Ascending aorta (tissue), 2 donors: ENCODE measurements around the gene TNRC18. TPM values are rescaled to one million over a fixed set of nuclear protein-coding genes. Genes with fewer than 3 reads are reported as not detected.

ENCODE experiments used
- DNase-seq, 2 donors: peaks; one replicate each; pipeline ENCODE4 v3.0.0-alpha.2; 2019; ENCODE audit warnings: low spot score in 2 of 2
- H3K27ac ChIP-seq, 2 donors: fragments of 200-600 bp; sonication (generic); one replicate each; pipeline ENCODE4 v1.5.1; 2016 to 2017; ENCODE audit warnings: mild to moderate bottlenecking in 1 of 2
- H3K27me3 ChIP-seq: fragments of 200-600 bp; sonication (generic); one replicate; pipeline ENCODE4 v1.5.1; 2017
- H3K36me3 ChIP-seq, 2 donors: fragments of 200-600 bp; sonication (generic); one replicate each; pipeline ENCODE4 v1.5.1; 2016
- H3K4me1 ChIP-seq, 2 donors: fragments of 200-600 bp; sonication (generic); one replicate each; pipeline ENCODE4 v1.5.1; 2016 to 2017; ENCODE audit warnings: mild to moderate bottlenecking in 1 of 2
- H3K4me3 ChIP-seq, 2 donors: fragments of 200-600 bp; sonication (generic); one replicate each; pipeline ENCODE4 v1.5.1; 2016 to 2017; ENCODE audit warnings: mild to moderate bottlenecking in 1 of 2
- H3K9me3 ChIP-seq, 2 donors: fragments of 200-600 bp; sonication (generic); one replicate each; pipeline ENCODE4 v1.5.1; 2016
- CTCF ChIP-seq, 3 experiments: fragments of 200-600 bp in 2 of 3; fragments of 450-650 bp in 1 of 3; sonication (generic) in 2 of 3; IDR thresholded peaks; one replicate each; pipeline ENCODE4 v1.5.1; 2016 to 2019; ENCODE audit warnings: antibody characterized with exemption in 3 of 3, mild to moderate bottlenecking in 1 of 3, moderate library complexity in 1 of 3
- intact Hi-C: fragments of 100-400 bp; cut with DNase I; formaldehyde crosslinking; loops from one replicate; pipeline ENCODE4 v1.15.1; 2023
- total RNA-seq: library from RNA; depleted of rRNA; stranded (reverse); fragments of >200 nt; gene quantifications from one replicate; pipeline ENCODE4 v1.1.0, GENCODE V29; 2016

Gene TNRC18
- total RNA-seq, 1 donor from 2014 or later: 240 TPM

DNA sequence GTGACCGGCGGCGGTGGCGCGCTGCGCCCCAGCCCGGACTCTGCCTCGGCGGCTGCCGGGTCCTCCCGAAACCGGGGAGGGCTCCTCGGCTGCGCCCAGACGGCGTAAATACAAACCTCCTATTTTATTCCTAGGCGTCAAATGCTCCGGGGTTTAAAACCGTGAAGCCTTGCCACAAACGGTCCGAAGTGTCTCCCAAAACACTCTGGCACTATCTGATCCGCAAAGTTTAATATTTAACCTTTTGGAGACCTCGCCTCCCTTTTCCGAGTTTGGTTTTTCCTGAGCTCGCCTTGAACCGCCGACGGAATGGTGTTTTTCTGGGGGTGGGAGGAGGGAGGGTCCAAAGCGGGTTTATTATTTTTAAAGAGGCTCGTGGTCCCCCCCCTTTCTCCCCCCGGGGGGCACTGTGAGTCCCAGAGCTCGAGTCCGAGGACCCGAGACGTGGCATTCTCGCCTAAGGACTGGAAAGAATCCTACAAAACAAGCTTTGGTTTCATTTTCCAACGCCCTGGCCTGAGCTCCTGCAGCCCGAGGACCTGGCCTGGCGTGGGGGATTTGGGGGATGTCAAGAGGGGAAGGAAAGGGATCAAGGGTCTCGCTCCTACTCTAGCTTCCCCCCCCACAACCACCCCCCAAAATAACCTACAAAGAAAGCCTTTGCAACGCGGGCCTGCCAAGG, 1.8 kb downstream of the TNRC18 start:
- no peak for TF ChIP-seq CTCF (IDR thresholded peaks at IDR 0.05)
- H3K36me3 ChIP-seq: peaks cover 0 to 6% of the 10 kb centered on the region in 2 donors
- peak overlapping the region; percentile 95 to 100 for H3K27ac ChIP-seq
- no peaks in the 10 kb centered on the region for H3K27me3 ChIP-seq
- H3K4me3 ChIP-seq: peak overlapping the region; percentile 82 to 84
- peaks cover 12 to 16% of the 10 kb centered on the region in 2 donors for H3K4me1 ChIP-seq
- intact Hi-C loops: loop anchor here (2.0 kb wide), 1 partner anchor 33 kb away; no protein-coding TSS in a partner anchor
- DNase-seq: peak in 1 of 2 donors; percentile 71
- H3K9me3 ChIP-seq: no peaks in the 10 kb centered on the region

DNA sequence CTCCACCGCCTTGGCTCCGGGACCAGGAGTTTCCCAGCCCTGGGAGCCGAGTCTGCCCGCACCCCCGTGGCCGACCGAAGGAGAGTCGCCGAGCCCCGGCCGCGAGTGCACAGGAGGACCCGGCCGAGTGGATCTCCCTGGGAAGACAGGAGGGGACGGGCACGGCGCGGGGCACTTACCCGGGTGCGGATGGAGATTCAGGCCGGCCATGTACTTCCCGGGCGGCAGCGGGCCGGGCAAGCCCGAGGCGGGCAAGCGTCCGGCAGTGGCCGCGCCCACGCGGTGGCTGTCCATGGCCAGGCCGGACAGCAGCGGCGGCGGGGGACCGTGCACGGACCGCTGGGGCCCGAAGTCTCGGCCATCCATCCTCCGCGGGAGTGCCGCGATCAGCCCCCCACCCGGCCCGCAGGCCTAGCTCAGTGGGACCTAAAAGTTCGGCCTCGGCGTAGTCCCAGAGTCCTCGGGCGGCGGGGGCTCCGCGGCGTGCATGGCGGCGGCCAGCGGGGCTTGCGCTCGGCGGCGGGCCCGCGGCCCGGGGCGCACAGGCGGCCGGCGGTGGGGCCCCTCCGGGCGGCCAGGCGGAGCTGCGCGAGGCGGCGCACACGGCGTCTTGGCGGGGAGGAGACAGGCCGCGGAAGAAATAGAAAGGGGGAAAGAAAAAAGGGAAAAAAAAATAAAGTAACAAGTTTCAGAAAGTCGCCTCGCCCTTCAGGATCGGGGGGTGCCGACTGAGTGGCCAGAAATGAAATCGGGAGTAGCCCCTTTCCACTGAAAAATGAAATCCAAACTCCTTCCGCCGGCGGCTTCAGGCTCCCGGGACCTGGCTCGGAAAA, 2.5 kb downstream of the TNRC18 start:
- H3K27me3 ChIP-seq: no peaks in the 10 kb centered on the region
- peak overlapping the region; percentile 82 to 84 for H3K4me3 ChIP-seq
- intact Hi-C loops: loop anchor here (2.0 kb wide), 1 partner anchor 32 kb away; no protein-coding TSS in a partner anchor
- TF ChIP-seq CTCF (IDR thresholded peaks at IDR 0.05): no peak
- DNase-seq: no peak
- H3K27ac ChIP-seq: peak overlapping the region; percentile 95 to 100
- H3K4me1 ChIP-seq: peaks cover 12 to 16% of the 10 kb centered on the region in 2 donors
- no peaks in the 10 kb centered on the region for H3K9me3 ChIP-seq
- peaks cover 0 to 6% of the 10 kb centered on the region in 2 donors for H3K36me3 ChIP-seq

DNA sequence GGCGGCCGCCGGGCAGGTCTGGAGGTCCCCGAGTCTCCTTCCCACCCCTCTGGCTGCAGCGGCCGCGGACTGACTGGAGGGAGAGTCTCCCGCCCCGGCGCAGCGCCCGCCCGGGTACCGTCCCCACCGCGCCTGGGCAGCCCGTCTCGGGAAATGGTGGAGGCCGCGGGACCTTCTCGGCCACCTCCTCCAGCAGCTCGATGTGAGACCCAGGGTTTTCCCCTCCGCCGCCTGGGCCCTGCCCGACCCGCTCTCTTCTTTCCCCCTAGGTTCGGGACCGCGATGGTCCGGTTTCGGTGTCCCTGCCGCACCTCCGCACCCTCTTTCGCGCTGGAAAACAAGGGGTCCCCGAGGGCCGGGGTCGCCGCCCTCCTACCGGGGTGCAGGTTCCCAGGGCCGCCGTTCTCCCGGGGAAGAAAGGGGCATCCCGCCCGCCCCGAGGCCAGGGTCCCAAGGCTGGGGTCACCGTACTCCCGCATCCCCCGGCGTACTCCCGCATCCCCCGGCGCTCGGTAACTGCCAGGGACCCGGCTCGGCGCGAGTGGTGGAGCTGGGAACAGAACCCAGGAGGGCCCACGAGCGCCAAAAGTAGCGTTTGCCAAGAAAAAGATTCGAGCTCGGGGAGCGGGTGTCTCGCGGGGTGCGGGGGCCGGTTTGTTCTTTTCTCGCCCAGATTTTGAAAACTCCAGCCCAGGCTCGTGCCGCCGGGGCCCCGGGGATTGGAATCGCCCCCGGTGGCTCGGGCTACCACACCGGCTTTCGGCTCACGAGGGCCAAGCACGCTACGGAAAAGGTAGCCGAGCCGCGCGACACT, 3.4 kb downstream of the TNRC18 start:
- no peak for DNase-seq
- Histone ChIP-seq H3K9me3 (no peaks in the 10 kb centered on the region), H3K36me3 (peaks cover 0 to 6% of the 10 kb centered on the region in 2 donors), H3K4me3 (peak overlapping the region; percentile 82 to 84), H3K4me1 (peaks cover 12 to 16% of the 10 kb centered on the region in 2 donors), H3K27me3 (no peaks in the 10 kb centered on the region), H3K27ac (peak overlapping the region; percentile 95 to 100)
- no peak for TF ChIP-seq CTCF (IDR thresholded peaks at IDR 0.05)
- intact Hi-C loops: loop anchor here (2.0 kb wide), 1 partner anchor 31 kb away; no protein-coding TSS in a partner anchor

GRCh38 chr7:5419539-5420066, 4.0 kb downstream of the TNRC18 start:
- no peak for DNase-seq
- Histone ChIP-seq H3K27ac (peak overlapping the region; percentile 95 to 100), H3K4me3 (peak overlapping the region; percentile 82 to 84), H3K36me3 (peaks cover 0 to 6% of the 10 kb centered on the region in 2 donors), H3K4me1 (peaks cover 12 to 16% of the 10 kb centered on the region in 2 donors), H3K9me3 (no peaks in the 10 kb centered on the region), H3K27me3 (no peaks in the 10 kb centered on the region)
- no peak for TF ChIP-seq CTCF (IDR thresholded peaks at IDR 0.05)
- intact Hi-C loops: loop anchor here (2.0 kb wide), 1 partner anchor 31 kb away; no protein-coding TSS in a partner anchor

DNA sequence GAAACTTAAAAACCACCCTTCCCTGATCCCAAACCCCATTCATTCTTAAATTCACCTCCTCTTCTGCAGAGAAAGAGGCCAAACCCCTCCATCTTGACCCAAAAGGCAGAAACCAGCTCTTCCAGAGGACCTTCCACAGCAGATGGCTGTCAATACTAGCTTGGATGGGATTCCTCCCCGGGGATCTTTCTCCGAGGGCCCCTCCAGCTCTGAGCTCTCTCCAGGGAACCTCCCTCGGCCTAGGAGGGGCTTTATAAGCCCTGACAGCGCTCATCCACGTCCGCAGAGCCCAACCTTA, 5.4 kb downstream of the TNRC18 start:
- DNase-seq: no peak
- H3K4me3 ChIP-seq: peak overlapping the region; percentile 82 to 84
- peaks cover 0 to 6% of the 10 kb centered on the region in 2 donors for H3K36me3 ChIP-seq
- intact Hi-C loops: no loop called here
- no peak for TF ChIP-seq CTCF (IDR thresholded peaks at IDR 0.05)
- peaks cover 12 to 18% of the 10 kb centered on the region in 2 donors for H3K4me1 ChIP-seq
- H3K9me3 ChIP-seq: no peaks in the 10 kb centered on the region
- peak overlapping the region; percentile 95 to 100 for H3K27ac ChIP-seq
- no peaks in the 10 kb centered on the region for H3K27me3 ChIP-seq
